NB4 (cell line): Measurements from ENCODE around the gene PPP1R3A.

Experiments
- DNase-seq: peaks from one replicate; pipeline ENCODE4 v3.0.0; 2010; ENCODE audit warnings: low read depth
- H3K4me3 ChIP-seq: one replicate; pipeline ENCODE4 v1.5.1; 2011; ENCODE audit warnings: mild to moderate bottlenecking, low read depth, low read length, moderate library complexity
- CTCF ChIP-seq: IDR thresholded peaks from one replicate; pipeline ENCODE4 v1.5.1; 2012; ENCODE audit warnings: low read depth, low read length
- MAX ChIP-seq: IDR thresholded peaks from 2 replicates; pipeline ENCODE4 v1.6.1; 2011; ENCODE audit warnings: low read depth, low read length
- MYC ChIP-seq: IDR thresholded peaks from 2 replicates; pipeline ENCODE4 v1.6.1; 2011; ENCODE audit warnings: low read depth, low read length
- POLR2A ChIP-seq: IDR thresholded peaks from 2 replicates; pipeline ENCODE4 v1.6.1; 2011; ENCODE audit warnings: mild to moderate bottlenecking; ENCODE audit not compliant: insufficient read length; ENCODE audit errors: extremely low read depth

The PPP1R3A gene

DNA sequence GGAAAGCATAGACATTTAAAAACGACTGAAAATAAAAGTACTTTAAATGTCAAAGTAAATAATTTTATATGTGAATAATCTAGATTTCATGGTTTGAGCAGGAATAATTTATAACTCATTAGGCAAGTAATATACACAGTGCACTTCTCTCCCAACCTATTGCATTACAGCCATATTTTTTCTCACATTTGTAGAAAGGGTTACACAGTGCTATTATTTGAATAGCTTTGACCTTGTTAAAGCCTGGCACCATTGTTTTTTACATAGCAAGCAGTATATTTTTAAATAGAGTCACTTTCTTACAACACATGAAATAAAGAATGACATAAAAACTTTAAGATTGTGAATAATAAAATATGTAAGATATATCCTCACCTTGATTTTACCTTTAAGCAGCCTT is 969 bp downstream of the PPP1R3A start:
- TF ChIP-seq CTCF (no peak), POLR2A (no peak), MAX (no peak), MYC (no peak)
- no peak overlapping the region for H3K4me3 ChIP-seq

GRCh38 chr7:113915956-113916355 is 2.9 kb downstream of the PPP1R3A start:
- H3K4me3 ChIP-seq: no peak overlapping the region

More for the DNA sequence above, 969 bp downstream of the PPP1R3A start:
- DNase-seq: no peak

GRCh38 chr7:113912876-113913275 is 5.9 kb downstream of the PPP1R3A start:
- no peak for DNase-seq
- H3K4me3 ChIP-seq: no peak overlapping the region
- TF ChIP-seq CTCF: no peak
- TF ChIP-seq POLR2A: no peak
- TF ChIP-seq MYC: no peak
- no peak for TF ChIP-seq MAX

More at GRCh38 chr7:113915956-113916355, 2.9 kb downstream of the PPP1R3A start:
- no peak for DNase-seq
- TF ChIP-seq POLR2A (no peak), MAX (no peak), MYC (no peak)

DNA sequence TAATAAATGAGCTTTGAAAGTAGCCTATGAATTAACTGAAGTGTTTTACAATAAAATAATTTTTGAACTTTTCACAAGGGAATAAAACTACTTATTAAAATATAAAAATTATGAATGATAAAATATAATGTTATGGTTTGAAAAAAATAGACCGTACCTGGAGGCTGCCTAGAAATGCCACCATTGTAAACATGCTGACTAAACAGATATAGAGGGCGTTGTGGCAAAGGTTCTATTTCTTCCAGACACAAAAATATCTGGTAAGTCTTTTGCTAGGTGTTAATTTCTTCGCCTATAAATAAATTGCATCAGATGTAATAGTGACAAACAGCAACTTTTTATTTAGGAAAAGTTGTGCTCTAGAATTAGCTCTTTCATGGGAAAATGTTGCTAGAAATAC is 11.2 kb downstream of the PPP1R3A start:
- no peak overlapping the region for H3K4me3 ChIP-seq

DNA sequence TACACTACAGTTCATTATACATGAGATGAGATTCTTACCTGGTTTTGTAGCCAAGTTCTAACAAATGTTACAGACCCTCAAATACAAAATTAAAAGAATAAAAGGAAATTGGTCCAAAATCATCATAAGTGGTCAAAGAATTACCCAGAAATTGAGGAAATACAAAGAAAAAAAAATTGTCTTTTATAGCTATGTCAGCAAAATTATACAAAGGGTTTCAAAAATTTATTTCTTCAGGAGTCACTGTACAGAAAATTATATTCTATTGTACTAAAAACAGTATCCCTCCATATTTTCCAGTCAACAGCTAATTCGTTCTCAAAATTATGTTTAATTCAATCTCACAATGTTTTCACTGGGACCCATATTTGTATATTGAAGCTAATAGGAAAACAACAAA is 14.3 kb downstream of the PPP1R3A start:
- no peak overlapping the region for H3K4me3 ChIP-seq
- DNase-seq: no peak
- TF ChIP-seq POLR2A (no peak), MYC (no peak), CTCF (no peak), MAX (no peak)

More for the DNA sequence above, 11.2 kb downstream of the PPP1R3A start:
- no peak for TF ChIP-seq MYC
- TF ChIP-seq CTCF: no peak
- no peak for TF ChIP-seq POLR2A
- TF ChIP-seq MAX: no peak
- DNase-seq: no peak

DNA sequence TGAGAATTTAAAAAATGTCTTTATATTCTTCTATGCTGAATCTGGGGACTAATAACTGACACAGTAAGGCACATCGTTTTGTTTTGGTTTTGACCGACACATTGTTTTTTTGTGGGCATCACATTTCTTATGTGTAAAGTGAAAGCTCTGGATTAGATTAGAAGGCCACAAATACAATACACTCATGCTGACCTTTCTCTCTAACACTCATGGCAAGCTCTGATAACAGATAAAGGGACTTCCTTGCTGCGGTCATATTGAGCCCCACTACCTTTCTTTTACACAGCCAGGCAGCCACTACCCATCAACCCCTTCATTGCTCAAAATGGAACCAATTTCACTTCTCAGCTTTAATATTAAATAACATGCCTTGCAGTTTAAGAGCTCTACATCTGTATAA is 26.0 kb downstream of the PPP1R3A start:
- no peak for DNase-seq
- TF ChIP-seq CTCF: no peak
- TF ChIP-seq POLR2A: no peak
- no peak for TF ChIP-seq MYC
- TF ChIP-seq MAX: no peak

More for the DNA sequence above, 26.0 kb downstream of the PPP1R3A start:
- no peak overlapping the region for H3K4me3 ChIP-seq
